Measurements from ENCODE around the gene HNRNPL.

Gene HNRNPL

GRCh38 chr19:38848299-38849146, 1.3 kb downstream of the HNRNPL start:
- peak; percentile 8 for DNase-seq (ENCODE audit: extremely low spot score)
- POLR2A ChIA-PET, result interaction anchor here (0.5 to 2.4 kb wide), 13 partner anchors 8 to 461 kb away, joined by 3 to 20 read pairs (median 5); partner anchors contain the start of genes ACTN4, ECH1, FAM98C and GGN
- no peak for TF ChIP-seq CTCF (IDR thresholded peaks at IDR 0.05; ENCODE audit: control extremely low read depth, extremely low read depth, low read depth, missing control alignments)
- CTCF ChIA-PET, result interaction anchor here (0.8 to 2.8 kb wide), 8 partner anchors 8 to 82 kb away, joined by 3 to 7 read pairs (median 5); partner anchors contain the start of genes MRPS12, RINL and SARS2

- no peak for DNase-seq (ENCODE audit: extremely low spot score)
- CTCF ChIA-PET, result interaction anchor here (0.9 kb wide), 1 partner anchor 84 kb away, joined by 4 read pairs; the partner anchor contains the start of gene SARS2
- no peak for TF ChIP-seq CTCF (IDR thresholded peaks at IDR 0.05; ENCODE audit: control extremely low read depth, extremely low read depth, low read depth, missing control alignments)
- POLR2A ChIA-PET, result interaction anchor here (0.7 to 1.1 kb wide), 2 partner anchors 15 kb away, joined by 3 to 7 read pairs; partner anchors contain the start of gene ECH1
Measured at GRCh38 chr19:38846097-38846496, 3.7 kb downstream of the HNRNPL start.

- POLR2A ChIA-PET, result interaction anchor here (0.7 to 1.1 kb wide), 2 partner anchors 14 to 16 kb away, joined by 3 to 7 read pairs; partner anchors contain the start of gene ECH1
- CTCF ChIA-PET, result interaction anchor here (0.9 to 1.9 kb wide), 2 partner anchors 42 to 84 kb away, joined by 4 to 8 read pairs; partner anchors contain the start of gene SARS2
- DNase-seq (ENCODE audit: extremely low spot score), result no peak
- no peak for TF ChIP-seq CTCF (IDR thresholded peaks at IDR 0.05; ENCODE audit: control extremely low read depth, extremely low read depth, low read depth, missing control alignments)
Measured at GRCh38 chr19:38845374-38846024, 4.3 kb downstream of the HNRNPL start.

GRCh38 chr19:38844093-38844686, 5.6 kb downstream of the HNRNPL start:
- CTCF ChIA-PET, result interaction anchor here (1.1 to 1.9 kb wide), 3 partner anchors 12 to 43 kb away, joined by 3 to 8 read pairs (median 4); partner anchors contain the start of gene ECH1
- DNase-seq (ENCODE audit: extremely low spot score), result no peak
- no peak for TF ChIP-seq CTCF (IDR thresholded peaks at IDR 0.05; ENCODE audit: control extremely low read depth, extremely low read depth, low read depth, missing control alignments)
- POLR2A ChIA-PET, result interaction anchor here (0.5 to 2.5 kb wide), 4 partner anchors 10 to 33 kb away, joined by 3 to 10 read pairs (median 4); partner anchors contain the start of gene ECH1

- CTCF ChIA-PET, result interaction anchor here (1.4 kb wide), 1 partner anchor 27 kb away, joined by 3 read pairs; no protein-coding TSS in a partner anchor
- DNase-seq (ENCODE audit: extremely low spot score), result no peak
- no peak for TF ChIP-seq CTCF (IDR thresholded peaks at IDR 0.05; ENCODE audit: control extremely low read depth, extremely low read depth, low read depth, missing control alignments)
Measured at GRCh38 chr19:38843175-38843758, 6.5 kb downstream of the HNRNPL start.

More at GRCh38 chr19:38843175-38843758, 6.5 kb downstream of the HNRNPL start:
- POLR2A ChIA-PET, result interaction anchor here (2.5 kb wide), 1 partner anchor 11 kb away, joined by 10 read pairs; the partner anchor contains the start of gene ECH1
